AML-193 (cell line): ENCODE data around the gene GPBP1.
"Not testable (repeated sequence)": the region's sequence is repeated elsewhere in the genome, so short reads cannot be mapped to it uniquely, and the experiment has no call there.

ENCODE experiments used
- DNase-seq, 2 experiments: peaks; one replicate each; lab custom pipeline; 2025; lab: John Stamatoyannopoulos, UW

Gene GPBP1

DNA sequence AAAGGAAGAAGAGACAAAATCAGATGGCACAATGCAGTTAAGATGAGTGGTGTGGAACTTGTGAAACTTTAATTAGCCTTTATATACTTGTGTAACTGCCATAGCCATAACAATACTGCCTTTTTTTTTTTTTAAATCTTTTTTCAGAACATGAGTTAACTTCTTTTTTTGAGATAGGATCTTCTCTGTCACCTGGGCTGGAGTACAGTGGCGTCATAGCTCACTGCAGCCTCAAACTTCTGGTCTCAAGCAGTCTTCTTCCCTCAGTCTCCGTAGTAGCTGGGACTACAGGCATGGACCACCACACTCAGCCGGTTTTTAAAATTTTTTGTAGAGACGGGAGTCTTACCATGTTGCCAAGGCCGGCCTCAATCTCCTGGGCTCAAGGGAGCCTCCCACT, 37.2 kb downstream of the GPBP1 start:
- no peak for DNase-seq

DNA sequence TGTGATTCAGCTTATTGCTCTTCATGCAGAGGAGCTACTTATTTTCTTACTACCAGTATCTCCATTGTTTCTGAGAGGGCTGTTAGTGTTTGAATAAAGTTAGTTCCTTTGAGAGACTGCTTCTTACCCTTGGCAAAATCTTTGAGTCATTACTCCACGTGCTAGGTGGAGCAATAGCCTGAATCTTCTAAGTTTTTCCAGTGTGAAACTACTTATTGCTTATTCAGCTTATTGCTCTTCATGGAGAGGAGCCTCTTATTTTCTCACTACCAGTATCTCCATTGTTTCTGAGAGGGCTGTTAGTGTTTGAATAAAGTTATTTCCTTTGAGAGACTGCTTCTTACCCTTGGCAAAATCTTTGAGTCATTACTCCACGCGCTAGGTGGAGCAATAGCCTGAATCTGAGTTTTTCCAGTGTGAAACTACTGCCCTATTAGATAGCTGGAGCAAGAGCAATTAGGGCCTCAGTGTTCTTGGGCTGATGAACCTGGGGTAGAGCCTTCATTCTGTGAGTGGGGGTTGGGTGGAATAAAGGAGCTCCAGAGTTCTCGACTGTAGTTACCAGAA, 41.9 kb downstream of the GPBP1 start:
- no peak for DNase-seq

DNA sequence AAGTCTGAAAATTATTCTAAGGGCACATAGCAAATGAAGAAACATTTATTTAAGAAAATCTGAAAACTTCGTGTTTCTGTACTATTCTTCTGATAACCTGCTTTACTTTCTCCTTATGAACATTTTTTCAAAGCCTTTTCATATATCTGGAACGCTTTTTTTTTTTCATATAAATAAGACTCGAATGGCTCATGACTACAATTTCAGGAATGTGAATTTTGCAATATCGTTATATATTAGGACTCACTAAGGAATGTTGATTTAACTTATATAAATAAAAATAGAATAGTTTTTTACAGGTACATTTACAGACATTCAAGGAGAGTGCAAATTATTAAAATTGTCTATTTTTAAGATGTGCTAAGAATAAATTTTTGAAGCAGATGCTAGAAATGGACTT, 42.9 kb downstream of the GPBP1 start:
- DNase-seq = no peak

DNA sequence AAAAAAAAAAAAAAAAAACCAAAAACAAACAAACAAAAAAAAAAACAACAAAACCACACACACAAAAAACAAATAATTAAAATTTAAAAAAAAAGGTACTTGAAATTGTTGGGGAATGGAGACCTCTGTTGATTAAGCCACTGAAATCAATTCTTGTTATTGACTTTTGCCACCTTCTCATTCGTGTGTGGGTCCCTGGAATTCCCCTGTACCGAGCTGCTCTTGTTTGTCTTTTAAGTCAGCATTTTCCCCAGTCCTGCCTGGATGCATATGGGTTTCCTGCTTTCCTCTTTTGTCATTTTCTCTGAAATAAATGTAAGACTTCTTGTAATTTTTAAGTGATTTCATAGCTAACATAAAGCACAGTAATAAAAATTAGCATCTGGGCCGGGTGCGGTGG, 45.5 kb downstream of the GPBP1 start:
- no peak for DNase-seq

DNA sequence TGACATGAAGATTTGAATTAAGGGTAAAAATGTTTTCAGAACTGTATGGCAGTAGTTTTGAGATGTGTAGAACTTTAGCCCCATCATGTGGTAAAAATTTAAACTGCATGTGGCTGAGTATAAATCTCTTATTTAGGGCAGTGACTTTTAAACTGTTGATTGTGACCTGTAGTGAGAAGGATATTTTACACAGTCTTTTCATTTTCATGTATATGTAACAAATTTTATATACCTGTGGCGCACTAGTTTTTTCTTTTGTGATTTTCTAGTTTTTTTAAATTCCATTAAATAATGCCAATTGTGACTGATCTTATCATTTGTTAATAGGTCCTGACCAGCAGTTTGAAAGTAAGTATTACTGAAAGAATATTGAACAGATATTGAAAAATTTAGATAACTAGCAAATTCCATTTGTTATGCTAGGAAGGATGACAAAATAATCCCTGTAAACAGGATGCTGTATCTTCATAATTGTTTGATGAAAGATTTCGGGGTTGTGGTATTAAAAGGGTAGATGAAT, 47.2 kb downstream of the GPBP1 start:
- peak; percentile 65 to 68 for DNase-seq

DNA sequence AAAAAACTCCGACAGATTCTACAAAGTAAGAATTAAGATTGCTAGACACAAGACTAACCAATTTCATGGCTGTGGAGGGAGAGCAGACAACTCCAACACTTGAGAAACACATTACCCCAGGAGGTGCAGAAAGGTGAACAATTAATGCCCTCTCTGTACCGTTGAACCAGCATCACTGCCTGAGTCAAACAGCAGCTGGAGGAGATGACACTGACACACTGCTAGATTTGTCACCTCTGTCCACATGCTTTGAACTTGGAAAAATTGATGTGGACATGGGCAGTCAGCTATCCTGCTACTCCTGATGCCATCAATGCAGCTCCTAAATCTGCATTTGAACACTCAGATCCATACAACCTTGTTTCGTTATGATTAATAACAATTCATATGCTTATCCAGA, 51.7 kb downstream of the GPBP1 start:
- no peak for DNase-seq

DNA sequence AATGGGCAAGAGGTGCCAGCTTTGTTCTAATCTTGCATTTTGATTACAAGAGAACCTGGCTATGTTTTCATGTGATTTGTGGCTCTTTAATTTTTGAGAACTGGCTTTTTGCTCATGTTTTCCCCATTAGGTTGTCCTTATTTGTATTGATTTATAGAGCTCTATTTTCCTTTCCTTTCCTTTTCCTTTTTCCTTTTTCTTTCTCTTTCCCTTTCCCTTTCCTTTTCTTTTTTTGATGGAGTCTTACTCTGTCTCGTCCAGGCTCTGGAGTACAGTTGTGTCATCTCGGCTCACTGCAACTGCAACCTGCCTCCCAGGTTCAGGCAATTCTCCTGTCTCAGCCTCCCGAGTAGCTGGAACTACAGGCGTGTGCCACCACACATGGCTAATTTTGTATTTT, 55.5 kb downstream of the GPBP1 start:
- no peak for DNase-seq

DNA sequence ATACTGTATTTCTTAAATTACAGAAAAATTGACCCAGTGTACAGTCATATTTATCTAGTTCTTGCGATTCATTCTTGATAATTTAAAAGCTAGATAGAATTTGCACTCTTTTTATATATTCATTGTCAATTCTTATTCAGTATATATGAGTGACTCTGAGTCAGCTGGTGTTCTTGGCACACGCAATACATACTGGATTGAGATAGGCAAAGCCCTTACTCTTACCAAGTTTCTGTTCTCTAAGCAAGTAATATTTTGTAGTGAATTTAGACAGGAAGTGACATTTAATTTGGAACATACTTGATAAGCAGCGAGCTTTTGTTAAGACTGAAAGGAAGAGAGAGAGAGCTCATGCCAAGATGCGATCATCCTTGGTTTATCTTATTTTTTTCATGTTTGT, 57.7 kb downstream of the GPBP1 start:
- no peak for DNase-seq

DNA sequence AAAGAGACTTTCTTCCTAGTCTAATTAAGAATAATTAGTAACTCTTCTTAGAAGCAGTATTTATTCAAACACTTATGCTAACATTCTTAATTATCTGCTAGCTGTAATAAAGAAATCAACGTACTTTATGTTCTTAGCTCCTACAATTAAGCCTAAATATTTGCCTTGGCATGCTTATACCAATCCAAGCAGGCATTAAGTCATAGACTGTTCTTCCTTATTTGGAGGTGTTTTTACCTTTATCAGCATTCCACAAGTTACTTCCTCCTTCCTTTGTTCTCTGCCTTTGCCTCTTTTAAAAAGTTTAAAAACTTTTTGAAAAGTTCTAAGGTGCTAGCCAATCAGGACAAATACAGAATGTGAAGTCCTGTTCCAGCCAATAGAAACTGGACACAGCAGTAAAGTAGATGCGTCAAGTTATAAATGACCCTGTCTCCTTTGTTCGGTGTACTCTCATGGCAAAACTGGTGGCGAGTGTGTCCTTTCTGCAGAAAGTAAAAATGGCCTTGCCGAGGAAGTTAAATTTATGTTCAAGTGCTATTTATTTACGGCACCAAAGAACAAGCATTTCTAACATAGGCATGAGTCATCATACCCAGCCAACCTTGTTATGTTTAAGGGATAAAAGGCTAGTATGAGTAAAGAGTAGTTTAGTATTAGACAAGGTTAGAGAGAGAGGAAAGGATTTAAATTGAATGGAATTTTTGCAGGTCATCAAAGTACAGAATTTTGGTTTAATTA, 58.6 kb downstream of the GPBP1 start:
- no peak for DNase-seq

DNA sequence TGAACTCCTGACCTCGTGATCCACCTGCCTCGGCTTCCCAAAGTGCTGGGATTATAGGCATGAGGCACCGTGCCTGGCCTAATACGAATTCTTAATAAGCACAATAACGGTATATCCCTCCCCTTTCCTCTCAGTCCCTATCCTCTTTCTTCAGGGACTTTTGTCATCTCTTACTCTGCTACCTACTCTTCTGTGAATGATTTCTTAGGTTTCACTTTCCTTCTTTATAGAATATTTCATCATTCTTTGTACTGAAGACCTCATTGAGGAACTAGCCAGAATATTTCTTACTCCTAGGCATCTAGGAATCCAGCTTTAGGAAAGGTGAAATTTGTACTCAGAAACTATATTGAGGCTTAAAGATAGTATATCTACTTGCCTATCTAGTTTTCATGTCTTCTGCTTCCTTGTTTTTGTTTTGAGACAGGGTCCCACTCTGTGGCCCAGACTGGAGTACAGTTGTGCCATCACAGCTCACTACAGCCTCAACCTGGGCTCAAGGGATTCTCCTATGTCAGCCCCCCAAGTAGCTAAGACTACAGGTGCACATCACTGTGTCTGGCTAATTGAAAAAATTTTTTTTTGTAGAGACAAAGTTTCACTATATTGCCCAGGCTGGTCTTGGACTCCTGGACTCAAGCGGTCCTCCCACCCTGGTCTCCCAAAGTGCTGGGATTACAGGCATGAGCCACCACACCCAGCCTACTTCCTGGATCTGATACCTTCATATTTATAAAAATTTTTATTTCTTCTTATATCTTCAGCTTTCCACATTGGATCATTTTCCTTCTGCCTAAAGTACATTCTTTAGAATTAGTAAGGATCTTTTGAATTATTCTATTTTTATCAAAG, 69.7 kb downstream of the GPBP1 start:
- DNase-seq = peak in 1 of 2 experiments; percentile 3

DNA sequence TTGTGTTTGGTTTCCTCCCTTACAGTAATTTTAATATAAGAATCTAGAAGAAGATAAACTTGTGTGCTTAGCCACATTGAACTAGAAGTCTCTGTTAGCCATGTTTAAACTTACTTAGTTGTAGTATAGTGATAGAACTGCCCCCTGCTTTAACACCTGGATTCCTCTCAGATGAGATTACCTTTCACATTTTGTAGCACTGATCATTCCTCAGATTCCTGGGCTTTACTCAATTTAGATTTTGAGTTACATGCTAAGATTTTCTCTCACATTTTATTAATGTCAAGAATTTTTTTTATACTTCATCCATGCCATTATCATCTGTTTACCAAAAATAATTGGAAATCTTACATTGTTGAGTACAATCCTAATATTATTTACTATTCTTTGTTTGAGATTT, 70.5 kb downstream of the GPBP1 start:
- no peak for DNase-seq

DNA sequence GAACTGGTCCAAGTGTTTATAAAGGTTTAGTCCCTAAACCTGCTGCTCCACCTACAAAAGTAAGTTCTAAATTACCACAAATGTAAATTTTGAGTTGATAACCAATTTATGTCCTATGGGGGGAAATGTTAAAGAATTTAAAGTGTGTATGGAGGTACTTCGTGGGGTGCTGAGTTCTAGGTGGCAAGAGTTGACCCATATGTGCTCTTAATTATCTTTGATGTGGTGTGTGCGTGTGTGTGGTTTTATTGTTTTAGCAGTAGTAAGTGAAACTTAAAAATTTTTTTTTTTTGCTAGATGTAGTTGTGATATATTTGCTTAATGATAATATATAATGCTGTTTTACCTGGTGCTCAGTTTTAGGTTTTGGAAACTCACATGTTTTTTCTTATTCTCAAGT, 72.6 kb downstream of the GPBP1 start:
- no peak for DNase-seq

DNA sequence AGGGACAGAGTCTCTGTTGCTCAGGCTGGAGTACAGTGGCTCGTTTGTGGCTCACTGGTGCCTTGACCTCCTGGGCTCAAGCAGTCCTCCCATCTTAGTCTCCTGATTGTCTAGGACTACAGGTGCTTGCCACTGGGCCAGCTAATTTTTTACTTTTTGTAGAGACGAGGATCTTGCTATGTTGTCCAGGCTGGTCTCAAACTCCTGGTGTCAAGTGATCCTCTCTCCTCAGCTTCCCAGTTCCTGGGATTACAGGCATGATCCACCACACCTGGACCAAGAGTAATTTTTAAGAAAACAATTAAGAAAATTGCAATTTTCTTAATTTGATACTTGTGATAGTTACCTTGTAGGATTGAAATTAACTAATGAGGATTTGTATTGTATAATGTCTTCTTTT, 73.9 kb downstream of the GPBP1 start:
- DNase-seq = no peak

DNA sequence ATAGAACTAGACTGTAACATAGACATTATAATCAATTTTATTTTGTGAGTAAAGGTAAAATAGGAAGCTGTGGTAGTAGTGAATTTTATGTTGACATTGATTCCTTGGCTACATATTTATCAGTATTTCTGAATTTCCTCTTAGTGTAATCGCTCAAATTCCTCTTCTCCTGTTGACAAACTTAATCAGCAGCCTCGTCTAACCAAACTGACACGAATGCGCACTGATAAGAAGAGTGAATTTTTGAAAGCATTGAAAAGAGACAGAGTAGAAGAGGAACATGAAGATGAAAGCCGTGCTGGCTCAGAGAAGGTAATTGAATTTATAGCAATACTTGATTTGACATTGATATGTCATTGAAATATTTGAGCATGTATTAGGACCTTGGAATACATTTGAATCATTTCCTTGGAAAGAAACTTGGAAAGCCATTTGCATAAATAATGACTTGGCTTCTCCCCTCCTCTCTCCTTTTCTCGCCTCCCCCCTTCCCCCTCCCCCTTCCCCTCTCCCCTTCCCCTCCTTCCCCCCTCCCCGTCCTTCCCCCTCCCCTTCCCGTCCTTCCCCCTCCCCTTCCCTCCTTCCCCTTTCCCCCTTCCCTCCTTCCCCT, 75.5 kb downstream of the GPBP1 start:
- no peak for DNase-seq

DNA sequence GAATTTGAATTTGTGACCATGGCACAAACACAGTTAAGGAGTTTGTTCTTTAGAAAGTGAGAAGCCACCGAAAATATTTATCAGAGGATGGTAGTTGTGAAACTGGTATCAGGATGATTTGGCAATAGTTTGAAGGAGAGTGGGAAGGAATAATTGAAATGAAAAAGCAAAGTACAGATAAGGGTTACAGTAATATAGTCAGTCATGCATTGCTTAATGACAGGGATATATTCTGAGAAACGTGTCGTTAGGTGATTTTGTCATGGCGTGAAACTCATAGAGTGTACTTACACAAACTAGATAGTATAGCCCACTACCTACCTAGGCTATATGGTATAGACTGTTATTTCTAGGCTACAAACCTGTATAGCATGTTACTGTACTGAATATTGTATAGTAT, 84.2 kb downstream of the GPBP1 start:
- no peak for DNase-seq

DNA sequence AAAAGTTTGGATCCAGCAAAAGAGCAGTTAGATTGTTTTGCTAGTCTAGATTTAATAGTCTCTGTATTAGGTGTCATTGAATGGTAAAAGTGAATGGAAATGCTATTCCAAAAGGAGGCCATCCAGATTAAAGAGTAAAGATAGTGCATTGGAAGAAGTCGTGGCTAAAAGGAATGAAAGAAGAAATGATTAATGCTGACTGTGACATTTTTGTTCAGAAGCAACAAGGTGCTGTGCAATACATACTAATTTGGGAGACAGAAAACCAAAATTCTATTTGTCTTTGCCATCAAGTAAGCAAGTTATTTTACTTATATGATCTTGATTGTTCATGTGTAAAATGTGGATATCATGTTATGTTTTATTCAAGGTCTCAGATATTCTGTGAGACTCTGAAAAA, 85.1 kb downstream of the GPBP1 start:
- DNase-seq = no peak

DNA sequence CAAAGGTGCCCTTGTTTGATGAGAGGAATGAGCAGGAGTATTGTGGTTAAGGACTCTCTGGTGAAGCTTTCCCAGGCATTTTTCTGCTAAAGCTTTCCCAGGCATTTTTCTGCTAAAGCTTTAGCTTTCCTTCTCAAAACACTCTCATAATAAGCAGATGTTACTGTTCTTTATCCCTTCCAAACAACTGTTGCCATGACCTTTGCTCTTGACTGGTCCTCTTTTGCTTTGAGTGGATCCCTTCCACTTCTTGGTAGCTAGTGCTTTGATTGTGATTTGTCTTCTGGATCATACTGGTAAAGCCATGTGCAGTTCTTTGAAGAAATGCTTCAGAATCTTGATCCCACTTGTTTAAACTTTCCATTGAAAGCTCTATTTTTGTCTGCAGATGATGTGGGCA, 85.8 kb downstream of the GPBP1 start:
- no peak for DNase-seq

DNA sequence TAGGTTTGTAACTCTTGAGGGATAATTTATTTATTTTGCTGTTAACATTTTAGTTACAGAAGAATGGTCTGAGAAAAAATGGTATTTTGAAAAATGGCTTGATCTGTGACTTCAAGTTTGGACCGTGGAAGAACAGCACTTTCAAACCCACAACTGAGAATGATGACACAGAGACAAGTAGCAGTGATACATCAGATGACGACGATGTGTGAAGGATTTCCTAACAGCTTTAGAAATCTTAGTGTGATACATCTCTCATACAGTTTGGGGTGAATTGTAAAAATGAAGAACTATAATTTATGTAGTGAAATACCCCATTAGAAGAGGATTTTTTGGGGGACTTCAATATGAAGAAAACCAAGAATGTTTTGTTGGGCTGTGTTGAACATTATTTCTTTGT, 88.7 kb downstream of the GPBP1 start:
- no peak for DNase-seq

DNA sequence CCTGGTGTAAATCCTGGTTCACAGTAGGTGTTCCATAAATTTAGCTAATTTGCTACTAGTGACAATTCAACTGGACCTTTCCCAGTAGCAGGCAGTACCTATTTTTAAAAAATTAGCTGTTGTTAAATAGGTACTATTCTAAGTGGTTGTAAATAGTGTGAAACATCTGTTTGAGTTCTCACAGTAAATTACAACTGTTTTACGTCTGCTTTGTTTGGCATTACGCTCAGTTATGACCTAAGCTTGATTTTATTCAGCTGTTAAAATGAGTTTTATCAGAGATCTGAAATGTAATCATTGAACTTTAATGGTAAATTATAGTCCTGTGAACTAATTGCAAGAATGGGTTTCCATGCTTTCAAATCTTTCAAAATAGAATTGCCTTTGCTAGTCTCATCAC, 93.9 kb downstream of the GPBP1 start:
- no peak for DNase-seq

DNA sequence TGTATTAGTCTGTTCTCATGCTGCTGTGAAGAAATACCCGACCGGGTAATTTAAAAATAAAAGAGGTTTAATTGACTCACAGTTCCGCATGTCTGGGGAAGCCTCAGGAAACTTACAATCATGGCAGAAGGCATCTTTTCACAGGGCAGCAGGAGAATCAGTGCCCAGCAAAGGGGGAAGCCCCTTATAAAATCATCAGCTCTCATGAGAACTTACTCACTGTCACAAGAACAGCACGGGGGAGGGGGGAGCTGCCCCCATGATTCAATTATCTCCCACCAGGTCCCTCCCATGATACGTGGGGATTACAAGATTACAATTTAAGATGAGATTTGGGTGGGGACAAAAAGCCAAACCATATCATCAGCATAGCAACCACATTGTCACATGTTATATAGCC, 102.5 kb downstream of the GPBP1 start:
- DNase-seq = no peak

DNA sequence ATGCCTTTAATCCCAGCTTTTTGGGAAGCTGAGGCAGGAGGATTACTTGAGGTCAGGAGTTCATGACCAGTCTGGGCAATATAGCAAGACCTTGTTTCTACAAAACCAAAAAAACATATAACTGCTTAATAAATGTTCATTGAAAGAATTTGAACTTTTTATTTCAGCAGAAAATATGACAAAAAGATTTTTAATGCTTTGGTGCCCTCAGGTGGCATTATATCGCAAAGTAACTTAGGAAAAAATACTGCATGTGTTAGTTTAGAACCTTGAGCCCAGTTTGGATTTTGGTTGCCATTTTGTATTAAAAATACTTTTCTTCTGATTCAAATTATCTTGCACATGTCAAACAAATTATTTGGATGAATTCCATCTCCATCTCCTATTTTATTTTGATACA, 103.2 kb downstream of the GPBP1 start:
- DNase-seq = peak; percentile 16 to 24

DNA sequence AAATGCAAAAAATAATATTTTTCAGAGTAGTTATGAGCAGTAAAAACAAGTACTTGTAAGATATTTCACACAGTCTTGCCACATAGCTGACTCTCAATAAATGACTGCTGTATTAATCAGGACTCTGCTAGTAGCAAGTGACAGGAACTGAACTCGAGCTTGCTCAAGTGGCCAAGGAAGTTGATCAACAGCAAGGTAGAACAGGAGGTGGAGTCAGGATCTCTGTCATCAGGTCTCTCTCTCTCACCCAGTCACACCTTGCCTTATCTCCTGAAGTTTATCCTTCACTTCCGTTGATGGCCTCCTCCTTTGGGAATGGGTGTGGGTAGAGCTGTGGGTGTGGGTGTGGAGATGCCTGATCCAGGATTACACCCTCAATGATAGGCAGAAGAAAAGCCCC, 107.0 kb downstream of the GPBP1 start:
- peak; percentile 40 for DNase-seq

DNA sequence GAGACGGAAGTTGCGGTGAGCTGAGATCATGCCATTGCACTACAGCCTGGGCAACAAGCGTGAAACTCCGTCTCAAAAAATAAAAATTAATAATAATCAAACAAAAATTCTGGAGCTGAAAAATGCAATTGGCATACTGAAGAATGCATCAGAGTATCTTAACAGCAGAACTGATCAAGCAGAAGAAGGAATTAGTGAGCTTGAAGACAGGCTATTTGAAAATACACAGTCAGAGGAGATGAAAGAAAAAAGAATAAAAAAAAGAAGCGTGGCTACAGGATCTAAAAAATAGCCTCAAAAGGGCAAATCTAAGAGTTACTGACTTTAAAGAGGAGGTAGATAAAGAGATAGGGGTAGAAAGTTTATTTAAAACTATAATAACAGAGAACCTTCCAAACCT, 111.2 kb downstream of the GPBP1 start:
- not testable (repeated sequence) for DNase-seq
